GM12878 (cell line): ENCODE data around the gene RPL29. TPM values are rescaled to one million over a fixed set of nuclear protein-coding genes. Genes with fewer than 3 reads are reported as not detected.

ENCODE experiments used
- ATAC-seq: fragments of 200-7000 bp; cut with Tn5 transposase; 3 replicates; pipeline ENCODE4 v1.9.1; 2020; ENCODE audit warnings: mild to moderate bottlenecking, moderate library complexity
- BruUV-seq: library from RNA; stranded (reverse); fragments of 400-500 nt; replicated peaks from 2 replicates; lab custom pipeline; 2021; lab: Mats Ljungman, UMichigan
- CTCF ChIA-PET: fragments of 300-600 bp; sonication (Branson Sonifier 250); formaldehyde crosslinking; extraction: SDS; loops from one replicate; lab custom pipeline; 2021; ENCODE audit warnings: inconsistent platforms; lab: Yijun Ruan, JAX
- POLR2A ChIA-PET: fragments of 350-600 bp; formaldehyde crosslinking; extraction: SDS; loops from one replicate; lab custom pipeline; 2021; ENCODE audit warnings: inconsistent platforms; lab: Charles Lee
- RAD21 ChIA-PET: fragments of 300-600 bp; sonication (Branson Sonifier 250); formaldehyde crosslinking; loops from one replicate; lab custom pipeline; 2023; ENCODE audit warnings: antibody characterized with exemption; ENCODE audit not compliant: unreplicated experiment; lab: Charles Lee
- SMC1A ChIA-PET: fragments of 300-600 bp; sonication (Branson Sonifier 250); formaldehyde crosslinking; loops from one replicate; lab custom pipeline; 2023; ENCODE audit not compliant: unreplicated experiment, uncharacterized antibody; lab: Charles Lee
- DNase-seq: peaks from one replicate; pipeline ENCODE4 v3.0.0-alpha.2; 2011; ENCODE audit warnings: low read depth, low spot score
- FAIRE-seq: peaks from 3 replicates; lab custom pipeline; 2011; peaks lifted over from hg19 to GRCh38; lab: Jason Lieb, UNC
- H2AFZ ChIP-seq: 2 replicates; pipeline ENCODE4 v1.6.0; 2011; ENCODE audit warnings: low read depth, low read length, control low read depth; ENCODE audit not compliant: control insufficient read depth
- H3K27ac ChIP-seq: 2 replicates; pipeline ENCODE4 v1.5.1; 2011; ENCODE audit warnings: control low read depth; ENCODE audit not compliant: control insufficient read depth, insufficient read depth
- H3K27me3 ChIP-seq, 2 experiments: replicated peaks in 1 of 2; 2 replicates each; pipeline versions ENCODE4 v1.6.0 to v1.6.1; 2011; ENCODE audit warnings: low read length in 1 of 2; ENCODE audit not compliant: control insufficient read depth in 2 of 2, insufficient read depth in 2 of 2
- H3K36me3 ChIP-seq, 2 experiments: 2 replicates each; pipeline ENCODE4 v1.5.1; 2011; ENCODE audit warnings: low read length in 1 of 2; ENCODE audit not compliant: control insufficient read depth in 2 of 2, insufficient read depth in 2 of 2
- H3K4me1 ChIP-seq: 2 replicates; pipeline ENCODE4 v1.6.1; 2011; ENCODE audit warnings: mild to moderate bottlenecking, low read length, moderate library complexity, mixed read lengths; ENCODE audit not compliant: control insufficient read depth, insufficient read depth
- H3K4me2 ChIP-seq: 2 replicates; pipeline ENCODE4 v1.6.0; 2011; ENCODE audit warnings: control low read depth; ENCODE audit not compliant: control insufficient read depth, insufficient read depth
- H3K4me3 ChIP-seq: fragments of 200-600 bp; sonication (generic); 2 replicates; pipeline ENCODE4 v1.5.1; 2016
- H3K79me2 ChIP-seq: 2 replicates; pipeline ENCODE4 v1.6.0; 2011; ENCODE audit warnings: low read length; ENCODE audit not compliant: control insufficient read depth, insufficient read depth
- H3K9ac ChIP-seq: 2 replicates; pipeline ENCODE4 v1.8.0; 2011; ENCODE audit warnings: low read length, control low read depth, mixed read lengths; ENCODE audit not compliant: control insufficient read depth, insufficient read depth
- H3K9me3 ChIP-seq: replicated peaks from 3 replicates; pipeline ENCODE4 v1.5.1; 2011; ENCODE audit warnings: mild to moderate bottlenecking, low read length; ENCODE audit not compliant: control insufficient read depth, insufficient read depth
- H4K20me1 ChIP-seq: 2 replicates; pipeline ENCODE4 v1.6.0; 2011; ENCODE audit not compliant: control insufficient read depth, insufficient read depth
- E4F1 ChIP-seq: fragments of 450-650 bp; IDR thresholded peaks from 2 replicates; pipeline ENCODE4 v1.6.1; 2018; ENCODE audit warnings: borderline replicate concordance, mild to moderate bottlenecking; ENCODE audit not compliant: partially characterized antibody
- EED ChIP-seq: sonication (generic); IDR thresholded peaks from 2 replicates; pipeline ENCODE4 v1.6.1; 2016; ENCODE audit warnings: antibody characterized with exemption, low read depth
- HCFC1 ChIP-seq: fragments of 150-350 bp; IDR thresholded peaks from 2 replicates; pipeline ENCODE4 v1.6.1; 2014; ENCODE audit warnings: low read length
- ZZZ3 ChIP-seq: IDR thresholded peaks from 2 replicates; pipeline ENCODE4 v1.6.1; 2011; ENCODE audit warnings: low read depth; ENCODE audit not compliant: control insufficient read depth, insufficient read length
- WGBS: methylation state at CpG from one replicate; pipeline ENCODE4 v1.1.6; 2016; ENCODE audit warnings: low lambda C conversion rate; ENCODE audit not compliant: insufficient replicate concordance, insufficient coverage; ENCODE audit errors: missing lambda C conversion rate; 5-methylcytosine and 5-hydroxymethylcytosine counted together
- in situ Hi-C: fragments of 300-500 bp; cut with MboI; formaldehyde crosslinking; loops from 9 replicates; pipeline ENCODE4 v1.14.3; 2018; ENCODE audit warnings: mixed read lengths
- intact Hi-C: fragments of 100-400 bp; cut with micrococcal nuclease; formaldehyde crosslinking; loops from one replicate; pipeline ENCODE4 v1.14.2; 2022; ENCODE audit not compliant: unreplicated experiment
- polyA plus RNA-seq, 11 experiments: library from polyadenylated mRNA; depleted of rRNA in 4 of 11; unstranded in 6 of 11; stranded (reverse) in 5 of 11; fragments of >200 nt; fragmentation: Nextera tagmentation in 4 of 11; fragmentation: Illumina TruSeq in 1 of 11; extraction: Ambion mirVana in 4 of 11; extraction: Trizol in 1 of 11; gene quantifications; 1 replicate in 1 of 11; 2 replicates in 10 of 11; pipeline versions ENCODE4 v1.2.1 to v1.2.3, GENCODE V29; 2011 to 2016; ENCODE audit warnings: inconsistent platforms in 2 of 11, missing spikeins in 2 of 11, low read depth in 1 of 11
- total RNA-seq, 4 experiments: library from RNA; depleted of rRNA in 3 of 4; stranded (reverse); fragments of >200 nt in 3 of 4; fragmentation: Illumina TruSeq in 1 of 4; extraction: Trizol in 1 of 4; gene quantifications; 2 replicates each; pipeline versions ENCODE4 v1.2.1 to v1.2.3, GENCODE V29; 2013 to 2021
- TF ChIP-seq, protein P1 (sequence below): fragments of 450-650 bp; IDR thresholded peaks from 2 replicates; pipeline ENCODE4 v1.6.1; 2018; ENCODE audit warnings: mild to moderate bottlenecking, low read depth, moderate library complexity; ENCODE audit not compliant: partially characterized antibody

Gene RPL29
- total and polyA plus RNA-seq, 10 of the 15 experiments (the other 5 are each of a cell fraction or from before 2014, with no cell fraction given): 1,053 to 2,477 (median 1,657) TPM

GRCh38 chr3:52013802-52014598, 18.3 kb upstream of the RPL29 start:
- BruUV-seq: no TSS peak

More at GRCh38 chr3:52013802-52014598, 18.3 kb upstream of the RPL29 start:
- H3K79me2 ChIP-seq: no peaks in the 10 kb centered on the region
- H4K20me1 ChIP-seq: no peaks in the 10 kb centered on the region
- DNase-seq (no peak), FAIRE-seq (peak; percentile 62), ATAC-seq (peak; percentile 36; the same call in 2 of the 3 replicates)
- in situ Hi-C loops: no loop called here
- no peaks in the 10 kb centered on the region for H3K27me3 ChIP-seq
- no peak overlapping the region for H3K9ac ChIP-seq
- ChIA-PET RAD21 (interaction anchor here (0.8 to 2.8 kb wide), 10 partner anchors 10 to 110 kb away, joined by 3 to 19 read pairs (median 4); no protein-coding TSS in a partner anchor), POLR2A (interaction anchor here (0.8 to 3.1 kb wide), 7 partner anchors 9 to 42 kb away, joined by 3 to 7 read pairs (median 5); partner anchors contain the start of genes DUSP7 and RPL29)
- no peak overlapping the region for H3K27ac ChIP-seq
- TF ChIP-seq, protein P1, sequence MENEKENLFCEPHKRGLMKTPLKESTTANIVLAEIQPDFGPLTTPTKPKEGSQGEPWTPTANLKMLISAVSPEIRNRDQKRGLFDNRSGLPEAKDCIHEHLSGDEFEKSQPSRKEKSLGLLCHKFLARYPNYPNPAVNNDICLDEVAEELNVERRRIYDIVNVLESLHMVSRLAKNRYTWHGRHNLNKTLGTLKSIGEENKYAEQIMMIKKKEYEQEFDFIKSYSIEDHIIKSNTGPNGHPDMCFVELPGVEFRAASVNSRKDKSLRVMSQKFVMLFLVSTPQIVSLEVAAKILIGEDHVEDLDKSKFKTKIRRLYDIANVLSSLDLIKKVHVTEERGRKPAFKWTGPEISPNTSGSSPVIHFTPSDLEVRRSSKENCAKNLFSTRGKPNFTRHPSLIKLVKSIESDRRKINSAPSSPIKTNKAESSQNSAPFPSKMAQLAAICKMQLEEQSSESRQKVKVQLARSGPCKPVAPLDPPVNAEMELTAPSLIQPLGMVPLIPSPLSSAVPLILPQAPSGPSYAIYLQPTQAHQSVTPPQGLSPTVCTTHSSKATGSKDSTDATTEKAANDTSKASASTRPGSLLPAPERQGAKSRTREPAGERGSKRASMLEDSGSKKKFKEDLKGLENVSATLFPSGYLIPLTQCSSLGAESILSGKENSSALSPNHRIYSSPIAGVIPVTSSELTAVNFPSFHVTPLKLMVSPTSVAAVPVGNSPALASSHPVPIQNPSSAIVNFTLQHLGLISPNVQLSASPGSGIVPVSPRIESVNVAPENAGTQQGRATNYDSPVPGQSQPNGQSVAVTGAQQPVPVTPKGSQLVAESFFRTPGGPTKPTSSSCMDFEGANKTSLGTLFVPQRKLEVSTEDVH: no peak
- no peak for TF ChIP-seq ZZZ3
- TF ChIP-seq E4F1: no peak
- no peak for TF ChIP-seq HCFC1
- no peak for TF ChIP-seq EED
- TF ChIP-seq, all 136 proteins: peak for 0
- H3K4me3 ChIP-seq: no peak overlapping the region
- WGBS: 42% methylated on average over 6 of the region's 6 CpGs
- H3K36me3 ChIP-seq: no peaks in the 10 kb centered on the region
- no peaks in the 10 kb centered on the region for H3K9me3 ChIP-seq
- H3K4me2 ChIP-seq: no peak overlapping the region
- ChIA-PET SMC1A (interaction anchor here (0.9 to 12.8 kb wide), 8 partner anchors 8 to 140 kb away, joined by 3 to 116 read pairs (median 6); partner anchors contain the start of genes DUSP7 and POC1A), CTCF (interaction anchor here (0.9 to 8.2 kb wide), 6 partner anchors 9 to 109 kb away, joined by 3 to 93 read pairs (median 11); partner anchors contain the start of gene DUSP7)
- intact Hi-C loops: no loop called here
- H2AFZ ChIP-seq: no peak overlapping the region
- peaks cover 4% of the 10 kb centered on the region for H3K4me1 ChIP-seq
